H1 (cell line): ENCODE data around the gene KRT83. TPM values are rescaled to one million over a fixed set of nuclear protein-coding genes. Genes with fewer than 3 reads are reported as not detected.

Experiments used
- CBX8 ChIP-seq: fragments of 300-800, 300-1000 bp; sonication (generic); IDR thresholded peaks from 2 replicates; pipeline ENCODE4 v1.7.1; 2016; ENCODE audit warnings: low read depth, low read length, borderline replicate concordance
- EP300 ChIP-seq, 2 experiments: IDR thresholded peaks; 1 replicate in 1 of 2; 2 replicates in 1 of 2; pipeline ENCODE4 v1.6.1; 2011 to 2012; ENCODE audit warnings: low read depth in 2 of 2, low read length in 2 of 2, mild to moderate bottlenecking in 2 of 2, borderline replicate concordance in 1 of 2, inconsistent platforms in 1 of 2, moderate library complexity in 1 of 2
- KDM5A ChIP-seq: fragments of 200-600 bp; IDR thresholded peaks from 2 replicates; pipeline ENCODE4 v1.7.1; 2012; ENCODE audit warnings: mild to moderate bottlenecking, low read length, inconsistent platforms, mixed read lengths
- MAFK ChIP-seq: IDR thresholded peaks from 2 replicates; pipeline ENCODE4 v1.6.1; 2012; ENCODE audit warnings: low read depth, mild to moderate bottlenecking, improper control_type of control experiment, low read length
- NRF1 ChIP-seq: IDR thresholded peaks from 2 replicates; pipeline ENCODE4 v1.6.1; 2011; ENCODE audit warnings: mild to moderate bottlenecking, low read depth, low read length, improper control_type of control experiment
- RNF2 ChIP-seq: fragments of 200-900, 300-1000 bp; sonication (generic); IDR thresholded peaks from 2 replicates; pipeline ENCODE4 v1.7.1; 2016; ENCODE audit warnings: borderline replicate concordance, low read depth, mild to moderate bottlenecking, antibody characterized with exemption, low read length; ENCODE audit not compliant: poor library complexity, severe bottlenecking; ENCODE audit errors: missing control alignments
- RXRA ChIP-seq: IDR thresholded peaks from 2 replicates; pipeline ENCODE4 v1.6.1; 2011; ENCODE audit warnings: low read depth, mild to moderate bottlenecking, low read length, moderate library complexity; ENCODE audit not compliant: insufficient read depth
- YY1 ChIP-seq: IDR thresholded peaks from 2 replicates; pipeline ENCODE4 v1.6.1; 2011; ENCODE audit warnings: low read depth, mild to moderate bottlenecking, low read length
- polyA plus RNA-seq, 7 experiments: library from polyadenylated mRNA; depleted of rRNA in 3 of 7; stranded (reverse) in 5 of 7; unstranded in 2 of 7; fragments of >200 nt in 5 of 7; fragments of 200-250 nt in 2 of 7; gene quantifications; 1 replicate in 5 of 7; 2 replicates in 1 of 7; 4 replicates in 1 of 7; pipeline versions ENCODE4 v1.2.1 to v1.2.3, GENCODE V29; 2011 to 2013; ENCODE audit warnings: missing spikeins in 2 of 7, mixed read lengths in 2 of 7
- total RNA-seq: library from RNA; stranded (reverse); fragmentation: NEBNext Ultra II Directional; extraction: Animal tissue kit (Norgen Biotek cat#: 25700); gene quantifications from 2 replicates; pipeline ENCODE4 v1.2.1, GENCODE V29; 2021

Gene KRT83
- total and polyA plus RNA-seq, 2 of the 8 experiments (the other 6 are each of a cell fraction or from before 2014, with no cell fraction given), result not detected

DNA sequence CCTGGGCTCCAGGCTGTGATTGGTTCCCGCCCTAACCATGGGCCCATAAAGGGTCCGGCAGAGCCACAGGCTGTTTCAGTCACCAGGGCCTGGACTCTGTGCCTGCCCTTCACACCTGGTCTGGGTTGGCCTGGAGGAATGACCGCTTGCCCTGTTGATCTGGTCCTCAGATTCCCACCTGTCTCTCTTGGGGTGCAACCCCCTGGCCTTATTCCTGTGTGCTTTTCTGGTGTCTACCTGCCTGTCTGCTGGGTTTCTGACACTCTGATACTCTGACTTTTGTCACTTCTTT is 2.9 kb upstream of the KRT83 start (continued):
- no peak for TF ChIP-seq RNF2
- TF ChIP-seq MAFK, result no peak
- no peak for TF ChIP-seq RXRA
- no peak for TF ChIP-seq EP300 (IDR thresholded peaks at IDR 0.05; ENCODE audit: borderline replicate concordance in 1 of 2, low read depth in 2 of 2, low read length in 2 of 2)
- no peak for TF ChIP-seq CBX8
- no peak for TF ChIP-seq NRF1
- TF ChIP-seq KDM5A, result no peak
- no peak for TF ChIP-seq YY1
